Measurements from ENCODE around the gene SPATA4. TPM values are rescaled to one million over a fixed set of nuclear protein-coding genes. Genes with fewer than 3 reads are reported as not detected.

Gene SPATA4
- total and polyA plus RNA-seq, 9 of the 15 experiments (the other 6 are each of a cell fraction or from before 2014, with no cell fraction given): not detected

DNA sequence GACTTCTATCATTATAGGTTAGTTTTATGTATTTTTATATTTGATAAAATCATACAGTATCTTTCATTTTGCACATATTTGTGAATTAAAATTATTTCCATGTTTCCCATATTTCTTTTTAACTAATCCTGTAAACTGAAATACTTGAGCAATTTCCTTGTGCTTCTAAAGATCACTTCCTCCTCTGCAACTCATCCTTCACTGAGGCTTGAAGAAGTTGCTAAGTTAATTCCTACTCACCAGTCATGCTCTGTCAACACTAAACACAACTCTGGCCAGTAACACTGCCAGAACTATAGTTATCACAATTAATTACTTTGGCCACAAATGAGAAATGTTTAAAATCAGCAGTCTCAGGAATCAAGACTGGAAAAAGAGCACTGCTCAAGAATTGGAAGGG is 6.7 kb downstream of the SPATA4 start:
- ATAC-seq: no peak
- no TSS peak for BruUV-seq (replicated peaks)

DNA sequence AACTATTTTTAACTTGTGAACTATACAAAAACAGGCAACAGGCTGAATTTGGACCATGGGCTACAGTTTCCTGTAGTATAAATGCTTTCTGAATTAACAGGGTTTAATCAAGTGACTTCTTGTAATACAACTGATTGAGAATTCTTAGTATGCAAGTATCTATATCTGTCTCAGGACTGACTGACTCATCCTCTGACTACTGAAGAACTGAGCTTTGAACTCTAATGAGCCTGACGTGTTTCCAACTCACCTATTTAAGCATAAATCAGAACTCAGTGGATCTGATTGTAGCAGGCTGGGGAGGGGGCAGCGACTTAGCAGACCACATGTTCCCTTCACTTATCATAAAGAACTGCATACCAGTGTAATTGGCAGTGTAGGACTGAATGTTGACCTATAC is 7.8 kb downstream of the SPATA4 start:
- Histone ChIP-seq H3K4me2 (ENCODE audit: insufficient read depth, low read length) (no peak overlapping the region), H3K27me3 (ENCODE audit: control insufficient read depth in 2 of 2, insufficient read depth in 2 of 2, low read length in 2 of 2) (no peaks in the 10 kb centered on the region), H3K9me3 (replicated peaks; ENCODE audit: control insufficient read depth, insufficient read depth, low read depth, low read length) (no peaks in the 10 kb centered on the region), H3K9ac (ENCODE audit: insufficient read depth in 1 of 2, low read depth in 2 of 2, low read length in 2 of 2) (no peak overlapping the region), H3K4me3 (no peak overlapping the region), H3K4me1 (replicated peaks in 1 of 2; ENCODE audit: control insufficient read depth in 2 of 2, insufficient read depth in 2 of 2, low read length in 2 of 2) (no peaks in the 10 kb centered on the region), H4K20me1 (replicated peaks; ENCODE audit: control insufficient read depth, insufficient read depth, low read length) (no peaks in the 10 kb centered on the region), H3K79me2 (ENCODE audit: control insufficient read depth, insufficient read depth, low read length) (no peaks in the 10 kb centered on the region), H3K9me1 (ENCODE audit: control insufficient read depth, insufficient read depth, low read length) (no peaks in the 10 kb centered on the region), H2AFZ (ENCODE audit: low read depth, low read length) (no peak overlapping the region), H3K27ac (ENCODE audit: extremely low read depth, low read depth, low read length) (no peak overlapping the region), H3K36me3 (ENCODE audit: control insufficient read depth, insufficient read depth, low read length) (no peaks in the 10 kb centered on the region)
- POLR2A ChIA-PET: no interaction called here
- ATAC-seq (no peak), FAIRE-seq (no peak), DNase-seq (ENCODE audit: extremely low read depth in 1 of 4, low spot score in 3 of 4) (no peak)
- WGBS (ENCODE audit: insufficient coverage, low coverage, missing lambda C conversion rate): 0% methylated on average over 2 of the region's 2 CpGs
- TF ChIP-seq KDM1A (IDR thresholded peaks at IDR 0.05) (no peak), SNIP1 (IDR thresholded peaks at IDR 0.05; ENCODE audit: low read depth) (no peak)
- TF ChIP-seq, protein P1, sequence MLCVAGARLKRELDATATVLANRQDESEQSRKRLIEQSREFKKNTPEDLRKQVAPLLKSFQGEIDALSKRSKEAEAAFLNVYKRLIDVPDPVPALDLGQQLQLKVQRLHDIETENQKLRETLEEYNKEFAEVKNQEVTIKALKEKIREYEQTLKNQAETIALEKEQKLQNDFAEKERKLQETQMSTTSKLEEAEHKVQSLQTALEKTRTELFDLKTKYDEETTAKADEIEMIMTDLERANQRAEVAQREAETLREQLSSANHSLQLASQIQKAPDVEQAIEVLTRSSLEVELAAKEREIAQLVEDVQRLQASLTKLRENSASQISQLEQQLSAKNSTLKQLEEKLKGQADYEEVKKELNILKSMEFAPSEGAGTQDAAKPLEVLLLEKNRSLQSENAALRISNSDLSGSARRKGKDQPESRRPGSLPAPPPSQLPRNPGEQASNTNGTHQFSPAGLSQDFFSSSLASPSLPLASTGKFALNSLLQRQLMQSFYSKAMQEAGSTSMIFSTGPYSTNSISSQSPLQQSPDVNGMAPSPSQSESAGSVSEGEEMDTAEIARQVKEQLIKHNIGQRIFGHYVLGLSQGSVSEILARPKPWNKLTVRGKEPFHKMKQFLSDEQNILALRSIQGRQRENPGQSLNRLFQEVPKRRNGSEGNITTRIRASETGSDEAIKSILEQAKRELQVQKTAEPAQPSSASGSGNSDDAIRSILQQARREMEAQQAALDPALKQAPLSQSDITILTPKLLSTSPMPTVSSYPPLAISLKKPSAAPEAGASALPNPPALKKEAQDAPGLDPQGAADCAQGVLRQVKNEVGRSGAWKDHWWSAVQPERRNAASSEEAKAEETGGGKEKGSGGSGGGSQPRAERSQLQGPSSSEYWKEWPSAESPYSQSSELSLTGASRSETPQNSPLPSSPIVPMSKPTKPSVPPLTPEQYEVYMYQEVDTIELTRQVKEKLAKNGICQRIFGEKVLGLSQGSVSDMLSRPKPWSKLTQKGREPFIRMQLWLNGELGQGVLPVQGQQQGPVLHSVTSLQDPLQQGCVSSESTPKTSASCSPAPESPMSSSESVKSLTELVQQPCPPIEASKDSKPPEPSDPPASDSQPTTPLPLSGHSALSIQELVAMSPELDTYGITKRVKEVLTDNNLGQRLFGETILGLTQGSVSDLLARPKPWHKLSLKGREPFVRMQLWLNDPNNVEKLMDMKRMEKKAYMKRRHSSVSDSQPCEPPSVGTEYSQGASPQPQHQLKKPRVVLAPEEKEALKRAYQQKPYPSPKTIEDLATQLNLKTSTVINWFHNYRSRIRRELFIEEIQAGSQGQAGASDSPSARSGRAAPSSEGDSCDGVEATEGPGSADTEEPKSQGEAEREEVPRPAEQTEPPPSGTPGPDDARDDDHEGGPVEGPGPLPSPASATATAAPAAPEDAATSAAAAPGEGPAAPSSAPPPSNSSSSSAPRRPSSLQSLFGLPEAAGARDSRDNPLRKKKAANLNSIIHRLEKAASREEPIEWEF (CRISPR knock-in tag; IDR thresholded peaks at IDR 0.05): no peak
- CTCF ChIA-PET (ENCODE audit: low intra/inter-chr PET ratio): no interaction called here
- BruUV-seq (replicated peaks): no TSS peak
- intact Hi-C loops (cut with micrococcal nuclease) (no loop called here), in situ Hi-C loops (cut with MboI) (no loop called here)

More for the DNA sequence above, 6.7 kb downstream of the SPATA4 start:
- in situ Hi-C loops (cut with MboI): no loop called here
- Histone ChIP-seq H3K9me3 (replicated peaks; ENCODE audit: control insufficient read depth, insufficient read depth, low read depth, low read length) (no peaks in the 10 kb centered on the region), H3K9ac (ENCODE audit: insufficient read depth in 1 of 2, low read depth in 2 of 2, low read length in 2 of 2) (no peak overlapping the region), H4K20me1 (replicated peaks; ENCODE audit: control insufficient read depth, insufficient read depth, low read length) (no peaks in the 10 kb centered on the region), H3K27ac (ENCODE audit: extremely low read depth, low read depth, low read length) (no peak overlapping the region), H3K27me3 (ENCODE audit: control insufficient read depth in 2 of 2, insufficient read depth in 2 of 2, low read length in 2 of 2) (no peaks in the 10 kb centered on the region), H2AFZ (ENCODE audit: low read depth, low read length) (no peak overlapping the region), H3K4me1 (replicated peaks in 1 of 2; ENCODE audit: control insufficient read depth in 2 of 2, insufficient read depth in 2 of 2, low read length in 2 of 2) (no peaks in the 10 kb centered on the region), H3K36me3 (ENCODE audit: control insufficient read depth, insufficient read depth, low read length) (no peaks in the 10 kb centered on the region), H3K9me1 (ENCODE audit: control insufficient read depth, insufficient read depth, low read length) (no peaks in the 10 kb centered on the region), H3K79me2 (ENCODE audit: control insufficient read depth, insufficient read depth, low read length) (no peaks in the 10 kb centered on the region), H3K4me2 (ENCODE audit: insufficient read depth, low read length) (no peak overlapping the region), H3K4me3 (no peak overlapping the region)
- TF ChIP-seq, protein P2, sequence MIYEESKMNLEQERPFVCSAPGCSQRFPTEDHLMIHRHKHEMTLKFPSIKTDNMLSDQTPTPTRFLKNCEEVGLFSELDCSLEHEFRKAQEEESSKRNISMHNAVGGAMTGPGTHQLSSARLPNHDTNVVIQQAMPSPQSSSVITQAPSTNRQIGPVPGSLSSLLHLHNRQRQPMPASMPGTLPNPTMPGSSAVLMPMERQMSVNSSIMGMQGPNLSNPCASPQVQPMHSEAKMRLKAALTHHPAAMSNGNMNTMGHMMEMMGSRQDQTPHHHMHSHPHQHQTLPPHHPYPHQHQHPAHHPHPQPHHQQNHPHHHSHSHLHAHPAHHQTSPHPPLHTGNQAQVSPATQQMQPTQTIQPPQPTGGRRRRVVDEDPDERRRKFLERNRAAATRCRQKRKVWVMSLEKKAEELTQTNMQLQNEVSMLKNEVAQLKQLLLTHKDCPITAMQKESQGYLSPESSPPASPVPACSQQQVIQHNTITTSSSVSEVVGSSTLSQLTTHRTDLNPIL (CRISPR knock-in tag; IDR thresholded peaks at IDR 0.05): no peak
- TF ChIP-seq RBM22 (IDR thresholded peaks at IDR 0.05; ENCODE audit: low read depth, low read length, poor library complexity, severe bottlenecking) (no peak), HNRNPK (IDR thresholded peaks at IDR 0.05; ENCODE audit: low read depth, low read length, poor library complexity, severe bottlenecking) (no peak), ESRRA (IDR thresholded peaks at IDR 0.05; ENCODE audit: borderline replicate concordance, low read depth) (no peak), ZBTB7A (IDR thresholded peaks at IDR 0.05; ENCODE audit: borderline replicate concordance, control insufficient read depth, low read depth, low read length) (no peak)
- ChIA-PET POLR2A (no interaction called here), CTCF (ENCODE audit: low intra/inter-chr PET ratio) (no interaction called here)
- DNase-seq (ENCODE audit: extremely low read depth in 1 of 4, low spot score in 3 of 4): no peak
- FAIRE-seq: no peak
- intact Hi-C loops (cut with micrococcal nuclease): no loop called here

Data from K562 (cell line).